ENCODE data around the gene NANS. TPM values are rescaled to one million over a fixed set of nuclear protein-coding genes. Genes with fewer than 3 reads are reported as not detected.
A peak's percentile ranks its signal among the peaks of the same experiment; 100 is the strongest.
"Not testable (repeated sequence)": the region's sequence is repeated elsewhere in the genome, so short reads cannot be mapped to it uniquely, and the experiment has no call there.

Gene NANS
- total RNA-seq, 5 donors from 2014 or later (not counting 1 experiment from before 2014, with no cell fraction given): 21.7 to 57.5 (median 27.6) TPM

- H3K4me3 Mint-ChIP-seq: no peak overlapping the region
- no peaks in the 10 kb centered on the region for H3K27me3 Mint-ChIP-seq
- ChIA-PET POLR2A (no interaction called here), CTCF (no interaction called here)
- no peaks in the 10 kb centered on the region for H3K9me3 Mint-ChIP-seq
- peaks cover 5 to 61% of the 10 kb centered on the region in 2 donors for H3K36me3 ChIP-seq (ENCODE audit: control insufficient read depth in 2 of 2, extremely low read depth in 1 of 2, insufficient read depth in 1 of 2, low read length in 1 of 2)
- peak overlapping the region; percentile 66 to 78 for H3K27ac Mint-ChIP-seq
- DNase-seq (no peak), ATAC-seq (replicated peaks in 1 of 4) (no peak)
- H3K27ac ChIP-seq (ENCODE audit: low read length): no peak overlapping the region
- H3K27me3 ChIP-seq (replicated peaks in 1 of 2; ENCODE audit: control insufficient read depth in 2 of 2, extremely low read depth in 1 of 2, insufficient read depth in 2 of 2, low read length in 1 of 2): no peaks in the 10 kb centered on the region
- 83% methylated on average over 5 of the region's 10 CpGs for WGBS (ENCODE audit: insufficient coverage)
- H3K4me3 ChIP-seq (ENCODE audit: control insufficient read depth in 1 of 2, extremely low read depth in 1 of 2, low read length in 1 of 2): no peak overlapping the region
- peaks cover 0 to 5% of the 10 kb centered on the region in 2 experiments for H3K4me1 ChIP-seq (ENCODE audit: control insufficient read depth in 1 of 2, extremely low read depth in 1 of 2, insufficient read depth in 2 of 2, low read length in 2 of 2)
- H3K9me3 ChIP-seq: no peaks in the 10 kb centered on the region
- H3K36me3 Mint-ChIP-seq: peaks cover 38% of the 10 kb centered on the region
- peaks cover 0 to 12% (median 0%) of the 10 kb centered on the region in 3 donors for H3K4me1 Mint-ChIP-seq
These were observed 72.9 kb downstream of the NANS start for GRCh38 chr9:98129451-98129881.

- H3K4me1 ChIP-seq (ENCODE audit: control insufficient read depth in 1 of 2, extremely low read depth in 1 of 2, insufficient read depth in 2 of 2, low read length in 2 of 2); POLR2A ChIA-PET; H3K4me3 ChIP-seq (ENCODE audit: control insufficient read depth in 1 of 2, extremely low read depth in 1 of 2, low read length in 1 of 2); H3K9me3 ChIP-seq; DNase-seq; H3K27me3 ChIP-seq (replicated peaks in 1 of 2; ENCODE audit: control insufficient read depth in 2 of 2, extremely low read depth in 1 of 2, insufficient read depth in 2 of 2, low read length in 1 of 2); CTCF ChIA-PET; H3K9me3 Mint-ChIP-seq; ATAC-seq (replicated peaks in 1 of 4); H3K4me3 Mint-ChIP-seq; H3K27ac ChIP-seq (ENCODE audit: low read length); H3K27me3 Mint-ChIP-seq: not testable (repeated sequence)
- peaks cover 0 to 12% (median 0%) of the 10 kb centered on the region in 3 donors for H3K4me1 Mint-ChIP-seq
- peaks cover 5 to 58% of the 10 kb centered on the region in 2 donors for H3K36me3 ChIP-seq (ENCODE audit: control insufficient read depth in 2 of 2, extremely low read depth in 1 of 2, insufficient read depth in 1 of 2, low read length in 1 of 2)
- peak overlapping the region; percentile 43 to 58 for H3K27ac Mint-ChIP-seq
- WGBS (ENCODE audit: insufficient coverage): 93% methylated on average over 4 of the region's 4 CpGs
- H3K36me3 Mint-ChIP-seq: peaks cover 38% of the 10 kb centered on the region
These were observed 73.5 kb downstream of the NANS start for GRCh38 chr9:98130060-98130459.

- H3K9me3 Mint-ChIP-seq: no peaks in the 10 kb centered on the region
- ATAC-seq (replicated peaks in 1 of 4): no peak
- DNase-seq: no peak
- Histone ChIP-seq H3K36me3 (ENCODE audit: control insufficient read depth in 2 of 2, extremely low read depth in 1 of 2, insufficient read depth in 1 of 2, low read length in 1 of 2) (peaks cover 5 to 61% of the 10 kb centered on the region in 2 donors), H3K9me3 (no peaks in the 10 kb centered on the region), H3K4me3 (ENCODE audit: control insufficient read depth in 1 of 2, extremely low read depth in 1 of 2, low read length in 1 of 2) (no peak overlapping the region), H3K4me1 (ENCODE audit: control insufficient read depth in 1 of 2, extremely low read depth in 1 of 2, insufficient read depth in 2 of 2, low read length in 2 of 2) (peaks cover 0 to 5% of the 10 kb centered on the region in 2 experiments), H3K27ac (ENCODE audit: low read length) (no peak overlapping the region), H3K27me3 (replicated peaks in 1 of 2; ENCODE audit: control insufficient read depth in 2 of 2, extremely low read depth in 1 of 2, insufficient read depth in 2 of 2, low read length in 1 of 2) (peaks cover 0 to 2% of the 10 kb centered on the region in 2 experiments)
- peak overlapping the region; percentile 16 to 55 for H3K27ac Mint-ChIP-seq
- WGBS (ENCODE audit: insufficient coverage): 98% methylated on average over 7 of the region's 13 CpGs
- POLR2A ChIA-PET: no interaction called here
- H3K4me1 Mint-ChIP-seq: peaks cover 0 to 12% (median 0%) of the 10 kb centered on the region in 3 donors
- H3K4me3 Mint-ChIP-seq: no peak overlapping the region
- peaks cover 36% of the 10 kb centered on the region for H3K36me3 Mint-ChIP-seq
- CTCF ChIA-PET: interaction anchor here in 1 of 2 donors (1.0 kb wide), 1 partner anchor 57 kb away, joined by 3 read pairs; no protein-coding TSS in a partner anchor
- H3K27me3 Mint-ChIP-seq: no peaks in the 10 kb centered on the region
These were observed 74.2 kb downstream of the NANS start for GRCh38 chr9:98130576-98131228.

- ATAC-seq (replicated peaks in 1 of 4): no peak
- Mint-ChIP-seq H3K36me3 (peaks cover 28% of the 10 kb centered on the region), H3K27ac (no peak overlapping the region)
These were observed 75.6 kb downstream of the NANS start for GRCh38 chr9:98132158-98132557.

More at GRCh38 chr9:98132158-98132557, 75.6 kb downstream of the NANS start:
- Mint-ChIP-seq H3K9me3 (no peaks in the 10 kb centered on the region), H3K4me3 (no peak overlapping the region), H3K27me3 (no peaks in the 10 kb centered on the region), H3K4me1 (peaks cover 0 to 12% (median 0%) of the 10 kb centered on the region in 3 donors)
- peaks cover 0 to 5% of the 10 kb centered on the region in 2 experiments for H3K4me1 ChIP-seq (ENCODE audit: control insufficient read depth in 1 of 2, extremely low read depth in 1 of 2, insufficient read depth in 2 of 2, low read length in 2 of 2)
- H3K27ac ChIP-seq (ENCODE audit: low read length): no peak overlapping the region
- H3K36me3 ChIP-seq (ENCODE audit: control insufficient read depth in 2 of 2, extremely low read depth in 1 of 2, insufficient read depth in 1 of 2, low read length in 1 of 2): peaks cover 3 to 61% of the 10 kb centered on the region in 2 donors
- WGBS (ENCODE audit: insufficient coverage): 98% methylated on average over 6 of the region's 9 CpGs
- H3K27me3 ChIP-seq (replicated peaks in 1 of 2; ENCODE audit: control insufficient read depth in 2 of 2, extremely low read depth in 1 of 2, insufficient read depth in 2 of 2, low read length in 1 of 2): peaks cover 0 to 2% of the 10 kb centered on the region in 2 experiments
- H3K9me3 ChIP-seq: no peaks in the 10 kb centered on the region
- no peak overlapping the region for H3K4me3 ChIP-seq (ENCODE audit: control insufficient read depth in 1 of 2, extremely low read depth in 1 of 2, low read length in 1 of 2)
- no peak for DNase-seq
- POLR2A ChIA-PET: no interaction called here
- CTCF ChIA-PET: interaction anchor here in 1 of 2 donors (1.0 kb wide), 1 partner anchor 58 kb away, joined by 3 read pairs; no protein-coding TSS in a partner anchor

Other genes starting within 250 kb of the NANS start
- gene FOXE1, start 203.5 kb upstream of the NANS start, total RNA-seq: under 1 TPM in 4 of 5 donors, not detected in 1; 0.06 to 0.14 (median 0.11) TPM
- 10 to 100 TPM; 38.8 to 47.4 (median 44.7) TPM for gene TRMO, start 134.2 kb upstream of the NANS start, total RNA-seq
- gene HEMGN, start 118.6 kb upstream of the NANS start, total RNA-seq: 1 to 10 TPM; 1.3 to 3.7 (median 1.7) TPM
- gene ANP32B, start 73.4 kb upstream of the NANS start, total RNA-seq: 100 to 1,000 TPM; 151 to 201 (median 172) TPM
- 10 to 100 TPM; 75.7 to 98.9 (median 85.3) TPM for gene TRIM14, start 62.5 kb downstream of the NANS start, total RNA-seq
- 10 to 100 TPM in 4 of 5 donors, 1 to 10 TPM in 1; 9.1 to 12.4 (median 10.8) TPM for gene CORO2A, start 135.9 kb downstream of the NANS start, total RNA-seq
- 10 to 100 TPM in 1 of 5 donors, 1 to 10 TPM in 4; 4.5 to 10.7 (median 7.1) TPM for gene TBC1D2, start 198.9 kb downstream of the NANS start, total RNA-seq